HEK293 (cell line): ENCODE results near the gene SLC20A1.
A peak's percentile ranks its signal among the peaks of the same experiment; 100 is the strongest.

ENCODE experiments used
- CTCF ChIA-PET: fragments of 350-600 bp; formaldehyde crosslinking; extraction: SDS; loops from one replicate; lab custom pipeline; 2021; ENCODE audit warnings: antibody characterized with exemption; lab: Yijun Ruan, JAX
- POLR2A ChIA-PET: fragments of 300-600 bp; formaldehyde crosslinking; extraction: SDS; loops from one replicate; lab custom pipeline; 2020; ENCODE audit warnings: antibody characterized with exemption, inconsistent platforms; lab: Yijun Ruan, JAX
- H3K27ac ChIP-seq: fragments of 200-500 bp; sonication (Bioruptor generic); 2 replicates; pipeline ENCODE4 v1.5.1; 2014; ENCODE audit warnings: low read depth, low read length, control low read depth, inconsistent platforms; ENCODE audit errors: extremely low read depth
- H3K36me3 ChIP-seq, 2 experiments: fragments of 200-500 bp in 1 of 2; sonication (Bioruptor generic) in 1 of 2; 1 replicate in 1 of 2; 2 replicates in 1 of 2; pipeline ENCODE4 v1.5.1; 2014 to 2017; ENCODE audit warnings: inconsistent platforms in 2 of 2, low read length in 2 of 2; ENCODE audit not compliant: control insufficient read depth in 2 of 2, insufficient read depth in 1 of 2
- H3K4me1 ChIP-seq: fragments of 200-500 bp; sonication (Bioruptor generic); 2 replicates; pipeline ENCODE4 v1.5.1; 2014; ENCODE audit warnings: mild to moderate bottlenecking, low read length, inconsistent platforms; ENCODE audit not compliant: control insufficient read depth, insufficient read depth
- H3K4me3 ChIP-seq: 2 replicates; pipeline ENCODE4 v1.5.1; 2011; ENCODE audit warnings: low read depth, mild to moderate bottlenecking, control low read depth, low read length, moderate library complexity
- H3K9me3 ChIP-seq: fragments of 200-500 bp; sonication (Bioruptor generic); 2 replicates; pipeline ENCODE4 v1.5.1; 2014; ENCODE audit warnings: low read depth, low read length, inconsistent platforms; ENCODE audit not compliant: control insufficient read depth, insufficient read depth
- FEZF1 ChIP-seq: fragments of 450-650 bp; formaldehyde crosslinking; IDR thresholded peaks from 2 replicates; pipeline ENCODE4 v1.5.1; 2016; ENCODE audit warnings: missing biosample characterization, missing genetic modification characterization
- HOXD13 ChIP-seq: sonication (generic); formaldehyde crosslinking; IDR thresholded peaks from 2 replicates; pipeline ENCODE4 v1.8.0; 2022; ENCODE audit warnings: missing genetic modification reagents, borderline replicate concordance
- KLF16 ChIP-seq: fragments of 450-650 bp; formaldehyde crosslinking; IDR thresholded peaks from 2 replicates; pipeline ENCODE4 v1.5.1; 2017; ENCODE audit warnings: missing biosample characterization, missing genetic modification characterization
- PRDM2 ChIP-seq: fragments of 450-650 bp; formaldehyde crosslinking; IDR thresholded peaks from 2 replicates; pipeline ENCODE4 v1.5.1; 2016; ENCODE audit warnings: missing biosample characterization, missing genetic modification characterization, borderline replicate concordance
- PRDM6 ChIP-seq: fragments of 450-650 bp; formaldehyde crosslinking; IDR thresholded peaks from 2 replicates; pipeline ENCODE4 v1.5.1; 2017; ENCODE audit warnings: missing biosample characterization, missing genetic modification characterization
- TRIM28 ChIP-seq: IDR thresholded peaks from 2 replicates; pipeline ENCODE4 v1.6.1; 2011; ENCODE audit warnings: low read length, control low read depth, borderline replicate concordance
- WT1 ChIP-seq: fragments of 450-650 bp; formaldehyde crosslinking; IDR thresholded peaks from 2 replicates; pipeline ENCODE4 v1.5.1; 2016; ENCODE audit warnings: missing biosample characterization, missing genetic modification characterization
- ZBTB7A ChIP-seq: fragments of 450-650 bp; formaldehyde crosslinking; IDR thresholded peaks from 2 replicates; pipeline ENCODE4 v1.5.1; 2016; ENCODE audit warnings: low read depth, missing biosample characterization, missing genetic modification characterization
- ZFHX2 ChIP-seq: fragments of 450-650 bp; formaldehyde crosslinking; conservative IDR thresholded peaks from 2 replicates; pipeline ENCODE4 v1.5.1; 2016; ENCODE audit warnings: missing biosample characterization, missing genetic modification characterization
- ZFP37 ChIP-seq: fragments of 450-650 bp; formaldehyde crosslinking; IDR thresholded peaks from 2 replicates; pipeline ENCODE4 v1.5.1; 2016; ENCODE audit warnings: missing biosample characterization, missing genetic modification characterization
- ZFP69B ChIP-seq: fragments of 450-650 bp; formaldehyde crosslinking; IDR thresholded peaks from 2 replicates; pipeline ENCODE4 v1.5.1; 2016; ENCODE audit warnings: missing biosample characterization, missing genetic modification characterization
- ZIC2 ChIP-seq: fragments of 450-650 bp; formaldehyde crosslinking; IDR thresholded peaks from 2 replicates; pipeline ENCODE4 v1.5.1; 2016; ENCODE audit warnings: missing biosample characterization, missing genetic modification characterization
- ZNF16 ChIP-seq: fragments of 450-650 bp; formaldehyde crosslinking; IDR thresholded peaks from 2 replicates; pipeline ENCODE4 v1.5.1; 2016; ENCODE audit warnings: low read depth, missing biosample characterization, missing genetic modification characterization
- ZNF23 ChIP-seq: fragments of 450-650 bp; formaldehyde crosslinking; IDR thresholded peaks from 2 replicates; pipeline ENCODE4 v1.5.1; 2016; ENCODE audit warnings: missing biosample characterization, missing genetic modification characterization, borderline replicate concordance
- ZNF311 ChIP-seq: fragments of 450-650 bp; formaldehyde crosslinking; IDR thresholded peaks from 2 replicates; pipeline ENCODE4 v1.5.1; 2017; ENCODE audit warnings: missing biosample characterization, missing genetic modification characterization, borderline replicate concordance
- ZNF362 ChIP-seq: fragments of 450-650 bp; formaldehyde crosslinking; IDR thresholded peaks from 2 replicates; pipeline ENCODE4 v1.5.1; 2016; ENCODE audit warnings: missing biosample characterization, missing genetic modification characterization
- ZNF473 ChIP-seq: fragments of 450-650 bp; formaldehyde crosslinking; IDR thresholded peaks from 2 replicates; pipeline ENCODE4 v1.5.1; 2017; ENCODE audit warnings: missing biosample characterization, missing genetic modification characterization
- ZNF548 ChIP-seq: fragments of 450-650 bp; formaldehyde crosslinking; IDR thresholded peaks from 2 replicates; pipeline ENCODE4 v1.5.1; 2016; ENCODE audit warnings: missing biosample characterization, missing genetic modification characterization
- ZNF629 ChIP-seq: fragments of 450-650 bp; formaldehyde crosslinking; IDR thresholded peaks from 2 replicates; pipeline ENCODE4 v1.5.1; 2017; ENCODE audit warnings: missing biosample characterization, missing genetic modification characterization
- ZNF747 ChIP-seq: fragments of 450-650 bp; formaldehyde crosslinking; IDR thresholded peaks from 2 replicates; pipeline ENCODE4 v1.5.1; 2016; ENCODE audit warnings: missing biosample characterization, missing genetic modification characterization
- ZSCAN30 ChIP-seq: fragments of 450-650 bp; IDR thresholded peaks from 2 replicates; pipeline ENCODE4 v1.5.1; 2018; ENCODE audit warnings: missing biosample characterization, mild to moderate bottlenecking, missing genetic modification characterization, moderate library complexity

SLC20A1 gene

GRCh38 chr2:112648081-112648480 is 2.3 kb downstream of the SLC20A1 start:
- H3K4me1 ChIP-seq: peaks cover 4% of the 10 kb centered on the region
- H3K4me3 ChIP-seq: no peak overlapping the region; the same call in 1 of the 2 replicates
- TF ChIP-seq FEZF1 (tag by site-specific recombination) (peak; percentile 70), PRDM6 (tag by site-specific recombination) (peak; percentile 84), ZFHX2 (tag by site-specific recombination) (no peak)
- no peaks in the 10 kb centered on the region for H3K9me3 ChIP-seq
- peaks cover 25 to 61% of the 10 kb centered on the region in 2 experiments for H3K36me3 ChIP-seq
- no peak overlapping the region for H3K27ac ChIP-seq
- CTCF ChIA-PET: interaction anchor here (0.6 to 3.4 kb wide), 4 partner anchors 21 to 293 kb away, joined by 3 to 19 read pairs (median 6); no protein-coding TSS in a partner anchor
- POLR2A ChIA-PET: interaction anchor here (1.3 to 4.2 kb wide), 3 partner anchors 15 to 18 kb away, joined by 3 to 36 read pairs (median 7); no protein-coding TSS in a partner anchor

GRCh38 chr2:112656679-112657078 is 10.9 kb downstream of the SLC20A1 start:
- peaks cover 86 to 95% of the 10 kb centered on the region in 2 experiments for H3K36me3 ChIP-seq
- no peak overlapping the region for H3K4me3 ChIP-seq
- H3K4me1 ChIP-seq: no peaks in the 10 kb centered on the region
- no peaks in the 10 kb centered on the region for H3K9me3 ChIP-seq
- CTCF ChIA-PET: interaction anchor here (0.6 kb wide), 1 partner anchor 11 kb away, joined by 3 read pairs; no protein-coding TSS in a partner anchor
- no peak overlapping the region for H3K27ac ChIP-seq
- TF ChIP-seq PRDM2 (tag by site-specific recombination): no peak
- TF ChIP-seq ZNF629 (tag by site-specific recombination): no peak
- TF ChIP-seq ZNF16 (tag by site-specific recombination): no peak
- no peak for TF ChIP-seq ZFP69B (tag by site-specific recombination)
- no peak for TF ChIP-seq TRIM28
- no peak for TF ChIP-seq ZNF548 (tag by site-specific recombination)
- no peak for TF ChIP-seq HOXD13 (CRISPR knock-in tag)
- TF ChIP-seq ZBTB7A: no peak
- TF ChIP-seq ZNF311 (tag by site-specific recombination): no peak
- no peak for TF ChIP-seq ZNF23 (tag by site-specific recombination)
- TF ChIP-seq ZSCAN30 (tag by site-specific recombination): no peak
- no peak for TF ChIP-seq WT1 (tag by site-specific recombination)
- TF ChIP-seq ZNF747 (tag by site-specific recombination): no peak
- no peak for TF ChIP-seq ZIC2 (tag by site-specific recombination)
- no peak for TF ChIP-seq ZNF362 (tag by site-specific recombination)
- TF ChIP-seq KLF16 (tag by site-specific recombination): no peak
- TF ChIP-seq ZFP37 (tag by site-specific recombination): no peak
- TF ChIP-seq ZNF473 (tag by site-specific recombination): no peak
- TF ChIP-seq, all 188 proteins: peak for 0
- POLR2A ChIA-PET: no interaction called here
